ENCODE data around the gene PLEKHA7.

DNA sequence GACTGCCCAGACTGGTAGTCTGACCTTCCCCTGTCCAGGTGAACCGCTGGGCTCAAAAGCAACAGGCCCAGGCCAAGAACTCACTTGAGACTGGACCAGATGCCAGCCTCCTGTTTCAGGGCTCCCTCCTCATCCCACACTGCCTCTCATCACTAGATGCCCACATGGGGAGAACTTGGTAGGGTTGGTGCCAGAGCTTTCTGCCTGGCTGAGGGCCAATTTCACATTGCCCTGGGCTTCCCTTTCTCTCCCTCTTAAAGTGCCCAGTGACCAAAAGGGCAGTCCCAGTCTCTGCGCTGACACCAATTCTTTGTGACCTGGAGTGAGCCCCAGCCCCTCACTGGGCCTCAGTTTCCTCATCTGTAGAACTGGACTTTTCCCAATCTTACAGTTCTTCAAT is 234.1 kb downstream of the PLEKHA7 start:
- TF ChIP-seq CTCF (IDR thresholded peaks at IDR 0.05 in 4 of 5, conservative IDR thresholded peaks at IDR 0.05 in 1 of 5) (no peak), POLR2A (IDR thresholded peaks at IDR 0.05) (no peak)
